A673 (cell line): ENCODE measurements around the gene BLID.

Experiments
- EZH2 ChIP-seq: fragments of 200-600 bp; sonication (generic); IDR thresholded peaks from 2 replicates; pipeline ENCODE4 v1.6.1; 2017; ENCODE audit warnings: borderline replicate concordance, low read depth, mild to moderate bottlenecking, mixed read lengths, antibody characterized with exemption, low read length; ENCODE audit not compliant: poor library complexity, severe bottlenecking
- TF ChIP-seq, protein P1 (sequence below): fragments of 300-800, 200-600 bp; sonication (generic); conservative IDR thresholded peaks from 2 replicates; pipeline ENCODE4 v1.5.1; 2017; ENCODE audit warnings: low read depth, mild to moderate bottlenecking, antibody characterized with exemption, low read length, moderate library complexity, mixed read lengths

DNA sequence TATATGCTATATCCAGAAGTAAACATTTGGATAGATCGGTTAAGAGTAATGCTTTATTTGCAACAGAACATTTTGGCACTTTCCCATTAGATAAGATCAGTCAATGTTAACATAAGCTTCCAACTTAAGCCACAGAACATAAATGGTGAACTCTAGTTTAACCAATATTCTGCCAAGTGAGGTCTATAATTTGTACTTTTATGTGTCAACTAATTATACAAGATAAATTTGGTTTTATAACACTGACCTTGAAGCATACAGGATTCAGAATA lies 23.5 kb upstream of the BLID start:
- TF ChIP-seq, protein P1, sequence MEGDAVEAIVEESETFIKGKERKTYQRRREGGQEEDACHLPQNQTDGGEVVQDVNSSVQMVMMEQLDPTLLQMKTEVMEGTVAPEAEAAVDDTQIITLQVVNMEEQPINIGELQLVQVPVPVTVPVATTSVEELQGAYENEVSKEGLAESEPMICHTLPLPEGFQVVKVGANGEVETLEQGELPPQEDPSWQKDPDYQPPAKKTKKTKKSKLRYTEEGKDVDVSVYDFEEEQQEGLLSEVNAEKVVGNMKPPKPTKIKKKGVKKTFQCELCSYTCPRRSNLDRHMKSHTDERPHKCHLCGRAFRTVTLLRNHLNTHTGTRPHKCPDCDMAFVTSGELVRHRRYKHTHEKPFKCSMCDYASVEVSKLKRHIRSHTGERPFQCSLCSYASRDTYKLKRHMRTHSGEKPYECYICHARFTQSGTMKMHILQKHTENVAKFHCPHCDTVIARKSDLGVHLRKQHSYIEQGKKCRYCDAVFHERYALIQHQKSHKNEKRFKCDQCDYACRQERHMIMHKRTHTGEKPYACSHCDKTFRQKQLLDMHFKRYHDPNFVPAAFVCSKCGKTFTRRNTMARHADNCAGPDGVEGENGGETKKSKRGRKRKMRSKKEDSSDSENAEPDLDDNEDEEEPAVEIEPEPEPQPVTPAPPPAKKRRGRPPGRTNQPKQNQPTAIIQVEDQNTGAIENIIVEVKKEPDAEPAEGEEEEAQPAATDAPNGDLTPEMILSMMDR: no peak
- no peak for TF ChIP-seq EZH2
